Body of pancreas (tissue), 4 donors: ENCODE results near the gene RGMA. TPM values are rescaled to one million over a fixed set of nuclear protein-coding genes. Genes with fewer than 3 reads are reported as not detected.
"Not testable (repeated sequence)": the region's sequence is repeated elsewhere in the genome, so short reads cannot be mapped to it uniquely, and the experiment has no call there.

Source experiments
- ATAC-seq: fragments of 150-250 bp; one replicate; pipeline ENCODE4 v1.9.1; 2016
- DNase-seq, 4 donors: peaks; one replicate each; pipeline ENCODE4 v3.0.0-alpha.2; 2019
- H3K27ac ChIP-seq, 4 donors: fragments of 200-600 bp; sonication (generic); 1 replicate in 3 of 4; 2 replicates in 1 of 4; pipeline versions ENCODE4 v1.5.1 to v1.6.1; 2016 to 2019; ENCODE audit warnings: mild to moderate bottlenecking in 1 of 4, mixed read lengths in 1 of 4, moderate library complexity in 1 of 4
- H3K27me3 ChIP-seq, 2 donors: fragments of 200-600 bp; sonication (generic); one replicate each; pipeline ENCODE4 v1.6.0; 2016; ENCODE audit warnings: mild to moderate bottlenecking in 1 of 2
- H3K36me3 ChIP-seq, 2 donors: fragments of 200-600 bp; sonication (generic); replicated peaks in 1 of 2; 2 replicates each; pipeline ENCODE4 v1.5.1; 2016; ENCODE audit warnings: low read depth in 2 of 2; ENCODE audit not compliant: insufficient read depth in 1 of 2
- H3K4me1 ChIP-seq: fragments of 200-600 bp; sonication (generic); one replicate; pipeline ENCODE4 v1.6.0; 2016
- H3K4me3 ChIP-seq, 2 donors: fragments of 200-600 bp; sonication (generic); 1 replicate in 1 of 2; 2 replicates in 1 of 2; pipeline ENCODE4 v1.5.1; 2016 to 2019
- H3K9me3 ChIP-seq, 3 donors: fragments of 200-600 bp; sonication (generic); 1 replicate in 2 of 3; 2 replicates in 1 of 3; pipeline ENCODE4 v1.5.1; 2016
- POLR2A ChIP-seq, 3 donors: fragments of 450-650 bp; IDR thresholded peaks; one replicate each; pipeline ENCODE4 v1.6.1; 2016; ENCODE audit warnings: antibody characterized with exemption in 3 of 3, mild to moderate bottlenecking in 2 of 3
- WGBS, 2 donors: methylation state at CpG; one replicate each; pipeline ENCODE4 v1.1.5; 2017; 5-methylcytosine and 5-hydroxymethylcytosine counted together
- intact Hi-C: fragments of 100-400 bp; cut with DNase I; formaldehyde crosslinking; loops from one replicate; pipeline ENCODE4 v1.15.1; 2023
- total RNA-seq, 2 donors: library from RNA; depleted of rRNA; stranded (reverse); fragments of >200 nt; gene quantifications; one replicate each; pipeline ENCODE4 v1.1.0, GENCODE V29; 2016
- TF ChIP-seq, protein P1 (sequence below), 7 experiments: fragments of 450-650 bp in 4 of 7; fragments of 200-600 bp in 3 of 7; sonication (generic) in 3 of 7; IDR thresholded peaks; one replicate each; pipeline ENCODE4 v1.5.1; 2016 to 2019; ENCODE audit warnings: antibody characterized with exemption in 7 of 7

RGMA gene
- total RNA-seq, 2 donors from 2014 or later = 8.8 to 9.2 TPM

DNA sequence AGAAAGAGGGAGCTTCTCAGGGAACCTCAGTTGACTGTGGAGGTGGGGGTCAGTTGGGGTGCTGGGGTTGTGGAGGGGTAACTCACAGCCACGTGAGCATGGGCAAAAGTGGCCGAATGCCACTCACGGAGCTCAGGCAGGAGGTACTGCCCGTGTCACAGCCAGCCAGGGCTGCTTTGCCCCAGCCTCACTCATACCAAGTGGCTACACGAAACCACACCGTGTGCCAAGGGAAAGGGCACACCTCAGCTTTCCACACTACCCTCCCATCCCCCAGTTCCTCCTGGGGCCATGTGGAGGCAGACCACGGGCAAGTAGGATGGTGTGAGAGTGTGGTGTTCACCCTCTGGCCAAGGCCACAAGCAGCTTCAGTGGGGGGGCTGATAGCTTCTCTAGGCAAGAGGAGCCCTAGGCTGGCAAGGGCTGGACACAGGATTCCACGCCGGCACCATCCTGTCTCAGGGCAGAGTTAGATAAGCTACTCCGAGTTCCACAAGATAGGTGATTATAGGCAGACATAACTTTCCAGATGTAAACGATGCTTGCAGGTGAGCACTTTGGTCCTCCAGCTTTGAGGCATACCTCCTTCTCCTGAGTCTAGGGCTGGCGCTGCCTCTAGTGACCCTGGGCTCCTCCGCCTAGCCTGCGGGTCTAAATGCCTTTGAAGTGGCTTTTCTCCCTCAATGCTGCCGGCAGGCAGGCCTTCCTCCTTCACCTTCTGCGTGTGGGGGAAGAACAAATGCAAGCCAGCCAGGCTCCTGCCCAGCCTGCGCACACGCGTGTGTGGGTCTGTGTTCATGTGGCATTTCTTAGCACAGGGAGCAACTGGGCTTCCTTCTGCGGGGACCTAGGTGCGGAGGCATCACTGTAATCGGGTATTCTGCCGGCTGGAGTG is 25.0 kb downstream of the RGMA start:
- H3K4me1 ChIP-seq = peaks cover 32% of the 10 kb centered on the region
- no peaks in the 10 kb centered on the region for H3K27me3 ChIP-seq
- no peaks in the 10 kb centered on the region for H3K36me3 ChIP-seq
- 63 to 76% methylated on average over 19 to 23 of the region's 23 CpGs for WGBS, 2 donors
- no peak overlapping the region for H3K4me3 ChIP-seq
- intact Hi-C loops = no loop called here
- no peaks in the 10 kb centered on the region for H3K9me3 ChIP-seq
- peak overlapping the region in 3 of 4 donors; percentile 30 to 59 (median 42) for H3K27ac ChIP-seq
- TF ChIP-seq, protein P1, sequence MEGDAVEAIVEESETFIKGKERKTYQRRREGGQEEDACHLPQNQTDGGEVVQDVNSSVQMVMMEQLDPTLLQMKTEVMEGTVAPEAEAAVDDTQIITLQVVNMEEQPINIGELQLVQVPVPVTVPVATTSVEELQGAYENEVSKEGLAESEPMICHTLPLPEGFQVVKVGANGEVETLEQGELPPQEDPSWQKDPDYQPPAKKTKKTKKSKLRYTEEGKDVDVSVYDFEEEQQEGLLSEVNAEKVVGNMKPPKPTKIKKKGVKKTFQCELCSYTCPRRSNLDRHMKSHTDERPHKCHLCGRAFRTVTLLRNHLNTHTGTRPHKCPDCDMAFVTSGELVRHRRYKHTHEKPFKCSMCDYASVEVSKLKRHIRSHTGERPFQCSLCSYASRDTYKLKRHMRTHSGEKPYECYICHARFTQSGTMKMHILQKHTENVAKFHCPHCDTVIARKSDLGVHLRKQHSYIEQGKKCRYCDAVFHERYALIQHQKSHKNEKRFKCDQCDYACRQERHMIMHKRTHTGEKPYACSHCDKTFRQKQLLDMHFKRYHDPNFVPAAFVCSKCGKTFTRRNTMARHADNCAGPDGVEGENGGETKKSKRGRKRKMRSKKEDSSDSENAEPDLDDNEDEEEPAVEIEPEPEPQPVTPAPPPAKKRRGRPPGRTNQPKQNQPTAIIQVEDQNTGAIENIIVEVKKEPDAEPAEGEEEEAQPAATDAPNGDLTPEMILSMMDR (IDR thresholded peaks at IDR 0.05) = no peak
- TF ChIP-seq POLR2A (IDR thresholded peaks at IDR 0.05) = no peak
- no peak for DNase-seq
- ATAC-seq = no peak

DNA sequence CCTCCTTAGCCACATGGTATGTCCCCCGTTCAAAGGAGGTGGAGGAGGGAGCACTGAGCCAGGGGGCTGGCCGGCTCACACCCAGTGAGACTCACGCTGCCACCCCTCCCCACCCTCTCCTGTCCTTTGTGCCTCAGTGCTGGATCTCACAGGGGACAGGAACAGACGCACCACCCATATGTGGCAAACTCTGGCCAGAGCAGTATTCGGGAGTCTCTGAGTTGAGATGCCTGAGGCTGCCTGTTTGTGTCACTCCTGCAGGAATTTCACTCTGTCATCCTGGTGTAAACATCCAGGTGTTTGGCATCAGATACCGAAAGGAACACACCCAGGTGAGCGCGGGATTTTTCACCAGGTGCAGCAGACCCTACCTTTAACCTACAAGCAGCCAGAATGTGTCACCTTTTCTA is 25.7 kb downstream of the RGMA start:
- H3K27ac ChIP-seq = peak overlapping the region in 3 of 4 donors; percentile 30 to 59 (median 42)
- WGBS, 2 donors = 26 to 51% methylated on average over 5 to 8 of the region's 8 CpGs
- no peak for ATAC-seq
- no peaks in the 10 kb centered on the region for H3K27me3 ChIP-seq
- no peak for DNase-seq
- H3K4me1 ChIP-seq = peaks cover 32% of the 10 kb centered on the region
- intact Hi-C loops = no loop called here
- H3K4me3 ChIP-seq = no peak overlapping the region
- H3K36me3 ChIP-seq = no peaks in the 10 kb centered on the region
- TF ChIP-seq POLR2A (IDR thresholded peaks at IDR 0.05) = no peak
- TF ChIP-seq, protein P1 (IDR thresholded peaks at IDR 0.05) = no peak
- H3K9me3 ChIP-seq = no peaks in the 10 kb centered on the region

DNA sequence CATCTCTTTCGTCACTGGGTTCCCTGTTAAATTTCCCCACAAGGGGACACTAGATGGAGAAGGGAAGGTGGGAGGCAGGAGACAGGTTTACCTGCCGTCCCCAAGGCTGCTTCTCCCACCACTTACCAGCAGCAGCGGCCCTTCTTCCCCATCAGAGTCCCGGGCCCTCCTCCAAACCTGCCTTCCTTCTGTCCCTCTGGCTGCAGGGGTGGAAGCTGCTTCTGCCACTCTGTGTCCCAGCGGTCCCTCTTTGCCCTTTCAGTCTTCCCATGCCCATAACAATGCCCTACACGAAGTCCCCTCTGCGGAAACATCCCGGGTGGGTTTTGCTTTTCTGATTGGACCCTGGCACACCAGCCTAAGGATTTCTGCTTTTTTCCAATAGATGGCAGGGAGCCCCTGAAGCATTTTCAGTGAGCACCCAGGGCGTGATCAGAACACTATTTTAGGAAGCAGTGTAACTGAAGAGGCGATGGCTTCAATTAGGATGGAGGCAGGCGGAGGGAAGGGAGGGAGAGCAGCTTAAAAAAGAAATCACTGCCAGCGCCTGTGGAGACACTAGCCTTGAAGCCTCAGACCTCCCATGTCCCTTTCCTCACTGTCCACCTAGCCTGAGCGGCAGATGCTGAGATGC is 26.3 kb downstream of the RGMA start:
- ATAC-seq, H3K9me3 ChIP-seq, H3K27me3 ChIP-seq, DNase-seq, H3K36me3 ChIP-seq, intact Hi-C loops, H3K4me3 ChIP-seq: not testable (repeated sequence)
- WGBS, 2 donors = 72 to 81% methylated on average over 10 to 11 of the region's 13 CpGs
- H3K27ac ChIP-seq = peak overlapping the region in 2 of 4 donors; percentile 36 to 39
- peaks cover 32% of the 10 kb centered on the region for H3K4me1 ChIP-seq

DNA sequence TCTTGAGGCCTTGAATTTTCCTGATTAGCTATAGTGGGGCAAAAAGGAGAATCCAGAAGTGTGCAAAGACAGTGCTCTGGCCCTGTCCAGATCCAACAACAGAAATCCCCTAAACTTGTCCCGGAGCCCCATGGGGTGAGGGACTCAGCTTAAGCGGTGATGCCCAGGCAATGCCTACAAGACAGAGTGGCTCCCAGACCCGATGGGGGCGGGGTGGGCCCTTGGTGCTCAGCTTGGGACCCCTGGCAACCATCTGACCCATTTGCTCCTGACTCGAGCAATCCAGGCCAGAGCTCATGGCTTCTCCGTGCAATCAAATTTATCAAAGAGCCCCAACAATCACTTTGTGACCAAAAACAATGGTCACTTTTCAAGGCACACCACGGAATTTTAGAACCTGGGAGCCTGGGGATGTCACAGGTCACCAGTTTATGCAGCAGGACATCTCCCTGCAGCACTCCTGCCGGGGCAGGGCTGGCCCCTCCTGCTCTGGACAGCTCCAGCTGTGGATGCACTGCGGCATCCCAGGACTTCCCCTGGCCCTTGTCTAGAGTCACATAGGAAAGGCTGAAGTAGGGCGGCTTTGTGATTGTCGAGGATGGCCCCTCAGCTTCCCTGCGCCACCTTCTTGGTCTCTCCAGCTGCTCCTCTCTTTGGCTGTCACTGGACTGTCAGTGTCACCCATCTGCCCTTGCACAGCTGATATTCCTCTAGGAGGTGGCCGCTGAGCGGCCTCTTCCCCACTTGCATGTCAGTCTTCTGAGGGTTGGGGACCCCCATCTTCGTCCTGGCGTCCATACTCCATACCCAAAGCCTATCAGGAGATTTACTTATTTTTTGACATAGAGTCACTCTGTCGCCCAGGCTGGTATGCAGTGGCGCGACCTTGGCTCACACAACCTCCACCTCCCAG is 28.4 kb downstream of the RGMA start:
- TF ChIP-seq, protein P1 (IDR thresholded peaks at IDR 0.05) = no peak
- no peak for TF ChIP-seq POLR2A (IDR thresholded peaks at IDR 0.05)
- H3K9me3 ChIP-seq = no peaks in the 10 kb centered on the region
- DNase-seq = no peak
- intact Hi-C loops = no loop called here
- no peaks in the 10 kb centered on the region for H3K36me3 ChIP-seq
- no peaks in the 10 kb centered on the region for H3K27me3 ChIP-seq
- H3K4me1 ChIP-seq = peaks cover 32% of the 10 kb centered on the region
- no peak overlapping the region for H3K4me3 ChIP-seq
- ATAC-seq = no peak
- H3K27ac ChIP-seq = peak overlapping the region in 2 of 4 donors; percentile 39 to 47
- 66 to 83% methylated on average over 17 to 19 of the region's 19 CpGs for whole genome bisulfite sequencing, 2 donors
